Measurements from ENCODE around the gene RILPL1.

RILPL1 gene

DNA sequence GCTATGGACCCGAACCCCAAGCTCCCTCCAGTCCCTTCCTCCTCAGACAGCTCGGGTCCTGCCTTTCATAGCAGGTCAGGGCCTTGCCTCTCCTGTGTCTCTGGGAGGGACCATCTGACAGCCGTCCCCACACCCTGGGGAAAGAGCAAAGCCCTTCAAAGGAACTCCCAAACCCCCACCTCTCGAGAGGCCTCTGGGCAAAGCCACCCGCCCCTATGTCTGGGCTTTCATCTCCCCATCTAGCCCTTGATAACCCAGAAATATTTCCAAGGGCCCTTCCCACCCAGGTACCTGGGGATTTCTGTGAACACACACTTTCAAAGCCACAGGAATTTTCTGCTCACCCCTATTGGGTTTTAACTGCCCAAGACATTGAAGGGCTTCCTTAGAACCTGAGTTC, 43.4 kb downstream of the RILPL1 start:
- POLR2A ChIA-PET, result no interaction called here
- CTCF ChIA-PET, result no interaction called here
- no peak for DNase-seq (ENCODE audit: low read depth, low spot score)

GRCh38 chr12:123489580-123489979, 43.9 kb downstream of the RILPL1 start:
- no peak overlapping the region for H3K4me3 ChIP-seq (ENCODE audit: low read depth, low read length)
- no peak for DNase-seq (ENCODE audit: low read depth, low spot score)
- ChIA-PET CTCF (no interaction called here), POLR2A (no interaction called here)
- TF ChIP-seq CTCF (IDR thresholded peaks at IDR 0.05; ENCODE audit: insufficient read depth, low read length, missing control alignments), result no peak

More for the DNA sequence above, 43.4 kb downstream of the RILPL1 start:
- H3K4me3 ChIP-seq (ENCODE audit: low read depth, low read length), result no peak overlapping the region
- no peak for TF ChIP-seq CTCF (IDR thresholded peaks at IDR 0.05; ENCODE audit: insufficient read depth, low read length, missing control alignments)

DNA sequence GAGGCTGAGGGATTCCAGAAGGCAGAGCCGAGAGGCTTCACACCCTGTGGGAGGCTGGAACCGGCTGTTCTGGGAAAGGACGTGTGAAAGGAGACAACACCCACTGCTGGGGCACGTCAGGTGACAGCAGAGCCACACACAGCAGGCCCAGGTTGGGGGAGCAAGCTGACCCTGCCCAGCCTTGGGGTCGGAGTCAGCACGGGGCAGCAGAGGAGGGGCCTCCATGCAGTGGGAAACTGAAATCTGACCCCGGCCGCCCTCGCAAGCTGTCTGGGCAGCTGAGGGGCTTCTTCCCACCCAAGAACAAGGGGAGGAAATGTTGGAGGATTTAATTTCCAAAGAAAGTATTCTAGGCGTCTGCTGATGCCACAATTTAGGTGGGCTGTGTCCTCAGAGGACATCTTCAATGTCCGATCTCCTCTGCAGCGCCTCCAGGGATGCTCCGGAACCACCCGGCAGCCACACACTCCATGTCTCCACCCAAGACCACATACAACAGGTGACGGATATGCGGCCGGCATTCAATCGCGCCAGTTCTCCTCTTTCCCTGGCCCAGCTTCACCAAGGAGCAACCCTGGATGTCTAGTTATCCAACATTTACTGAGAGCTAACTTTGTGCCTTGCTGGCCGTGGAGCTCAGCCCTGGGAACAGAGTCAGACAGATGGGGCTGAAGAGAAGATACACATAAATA, 44.8 kb downstream of the RILPL1 start:
- H3K4me3 ChIP-seq (ENCODE audit: low read depth, low read length), result no peak overlapping the region
- CTCF ChIA-PET, result no interaction called here
- no peak for DNase-seq (ENCODE audit: low read depth, low spot score)
- TF ChIP-seq CTCF (IDR thresholded peaks at IDR 0.05; ENCODE audit: insufficient read depth, low read length, missing control alignments), result no peak
- POLR2A ChIA-PET, result no interaction called here

- no peak for DNase-seq (ENCODE audit: low read depth, low spot score)
- POLR2A ChIA-PET, result no interaction called here
- CTCF ChIA-PET, result no interaction called here
- no peak overlapping the region for H3K4me3 ChIP-seq (ENCODE audit: low read depth, low read length)
- no peak for TF ChIP-seq CTCF (IDR thresholded peaks at IDR 0.05; ENCODE audit: insufficient read depth, low read length, missing control alignments)
These were observed 46.1 kb downstream of the RILPL1 start for GRCh38 chr12:123487428-123487827.

GRCh38 chr12:123485756-123486155, 47.8 kb downstream of the RILPL1 start:
- TF ChIP-seq CTCF (IDR thresholded peaks at IDR 0.05; ENCODE audit: insufficient read depth, low read length, missing control alignments), result no peak
- POLR2A ChIA-PET, result no interaction called here
- no peak for DNase-seq (ENCODE audit: low read depth, low spot score)
- H3K4me3 ChIP-seq (ENCODE audit: low read depth, low read length), result no peak overlapping the region
- CTCF ChIA-PET, result interaction anchor here (1.3 kb wide), 1 partner anchor 97 kb away, joined by 6 read pairs; no protein-coding TSS in a partner anchor

- no peak for TF ChIP-seq CTCF (IDR thresholded peaks at IDR 0.05; ENCODE audit: insufficient read depth, low read length, missing control alignments)
- no peak for DNase-seq (ENCODE audit: low read depth, low spot score)
- no peak overlapping the region for H3K4me3 ChIP-seq (ENCODE audit: low read depth, low read length)
- ChIA-PET CTCF (no interaction called here), POLR2A (no interaction called here)
These were observed 49.8 kb downstream of the RILPL1 start for GRCh38 chr12:123483602-123484248.
